ENCODE data around the gene PNMA3.
"Not testable (repeated sequence)": the region's sequence is repeated elsewhere in the genome, so short reads cannot be mapped to it uniquely, and the experiment has no call there.

GRCh38 chrX:153066402-153066801, 10.1 kb downstream of the PNMA3 start:
- not testable (repeated sequence) for TF ChIP-seq CTCF, POLR2A (IDR thresholded peaks at IDR 0.05)

All from lower leg skin (tissue), 3 donors.